Psoas muscle (tissue), 8 donors: Measurements from ENCODE around the gene FIZ1. TPM values are rescaled to one million over a fixed set of nuclear protein-coding genes. Genes with fewer than 3 reads are reported as not detected.
"Not testable (repeated sequence)": the region's sequence is repeated elsewhere in the genome, so short reads cannot be mapped to it uniquely, and the experiment has no call there.

Experiments
- ATAC-seq, 4 donors: fragments of 200-7000 bp; cut with Tn5 transposase; one replicate each; pipeline ENCODE4 v1.9.1; 2020; ENCODE audit warnings: moderate library complexity in 3 of 4, mild to moderate bottlenecking in 2 of 4
- DNase-seq, 2 donors: peaks; one replicate each; pipeline ENCODE4 v3.0.0-alpha.2; 2020
- H3K27ac ChIP-seq: fragments of 200-600 bp; one replicate; pipeline ENCODE4 v1.8.0; 2022
- H3K27me3 ChIP-seq, 3 donors: fragments of 200-600 bp in 1 of 3; one replicate each; pipeline versions ENCODE4 v1.6.1 to v1.8.0; 2013 to 2022; ENCODE audit warnings: low read length in 2 of 3, mild to moderate bottlenecking in 2 of 3, moderate library complexity in 1 of 3; ENCODE audit not compliant: insufficient read depth in 3 of 3
- H3K36me3 ChIP-seq, 2 donors: fragments of 200-600 bp in 1 of 2; one replicate each; pipeline versions ENCODE4 v1.6.1 to v1.8.0; 2013 to 2022; ENCODE audit warnings: low read depth in 1 of 2, mild to moderate bottlenecking in 1 of 2, moderate library complexity in 1 of 2; ENCODE audit not compliant: insufficient read depth in 1 of 2
- H3K4me1 ChIP-seq: fragments of 200-600 bp; one replicate; pipeline ENCODE4 v1.8.0; 2022
- H3K4me3 ChIP-seq: fragments of 200-600 bp; one replicate; pipeline ENCODE4 v1.8.0; 2022; ENCODE audit warnings: mild to moderate bottlenecking
- H3K9me3 ChIP-seq: fragments of 200-600 bp; one replicate; pipeline ENCODE4 v1.8.0; 2022
- CTCF ChIP-seq: fragments of 200-600 bp; IDR thresholded peaks from one replicate; pipeline ENCODE4 v1.8.0; 2022; ENCODE audit warnings: antibody characterized with exemption
- WGBS, 3 donors: extraction: QIAGEN DNeasy Blood & Tissue Kit; methylation state at CpG; one replicate each; pipeline versions ENCODE4 v1.1.6 to v1.1.7; 2013; 5-methylcytosine and 5-hydroxymethylcytosine counted together
- intact Hi-C, 2 donors: fragments of 100-400 bp; cut with DNase I; formaldehyde crosslinking; loops; one replicate each; pipeline versions ENCODE4 v1.11.0 to v1.14.2; 2022
- polyA plus RNA-seq, 3 donors: library from polyadenylated mRNA; stranded (reverse); fragments of 200-250 nt; gene quantifications; one replicate each; pipeline ENCODE4 v1.2.3, GENCODE V29; 2013
- total RNA-seq, 4 donors: library from RNA; stranded (reverse); fragmentation: NEBNext Ultra II Directional in 2 of 4; extraction: Animal tissue kit (Norgen Biotek cat#: 25700) in 2 of 4; gene quantifications; one replicate each; pipeline versions ENCODE4 v1.2.1 to v1.2.4, GENCODE V29; 2021 to 2023
- donor health status: healthy with polysubstance abuse.
- donor health status: DM: no; HTN: no; CAD: no; lungs with moderate emphysema.
- donor health status: Bipolar disorder and iron deficiency.
- donor health status: healthy.
- donor health status: DM: yes; HTN: yes; CAD: no.
- donor health status: DM: no; HTN: no; CAD: no.
- donor health status: DM: no; HTN: no; CAD: no.
- donor health status: DM: yes; HTN: yes; CAD: no.

The FIZ1 gene
- total and polyA plus RNA-seq, 7 donors, result 9.9 to 23.7 (median 11.5) TPM

DNA sequence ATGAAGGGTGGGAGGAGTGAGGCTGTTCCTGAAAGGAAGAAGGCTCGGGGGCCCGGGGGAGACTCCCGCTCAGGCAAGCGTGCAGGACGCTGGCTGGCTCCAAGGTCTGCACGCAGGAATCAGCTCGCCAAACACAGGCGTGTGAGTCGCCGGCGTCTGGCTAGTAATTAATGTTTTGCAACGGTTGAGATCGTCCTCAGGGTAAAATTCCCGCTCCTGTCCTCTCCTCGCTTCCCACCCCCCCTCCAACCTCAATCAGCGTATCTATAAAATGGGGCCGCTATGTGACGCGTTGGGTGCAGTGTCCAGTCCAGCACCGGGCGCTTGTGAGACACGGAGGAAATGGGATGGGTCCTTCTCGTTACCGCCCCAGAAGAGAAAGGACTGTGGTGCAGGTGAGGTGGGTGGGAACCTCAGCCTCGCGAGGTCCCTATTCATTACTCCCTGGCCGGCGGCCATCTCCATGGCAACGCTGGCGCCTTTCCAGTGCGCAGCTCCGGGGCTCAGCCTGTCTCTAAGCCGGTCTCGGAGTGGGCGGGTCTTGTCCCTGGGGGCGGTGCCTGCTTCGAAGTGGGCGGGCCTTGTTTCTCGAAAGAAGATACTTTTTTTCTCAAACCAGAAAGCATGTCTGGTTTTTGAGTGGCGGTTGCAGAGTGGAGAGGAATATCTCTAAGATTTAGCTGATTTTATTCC is 12.2 kb downstream of the FIZ1 start:
- intact Hi-C loops, result no loop called here
- Histone ChIP-seq H3K4me1 (peaks cover 15% of the 10 kb centered on the region), H3K27ac (peak overlapping the region; percentile 9), H3K27me3 (peaks cover 0 to 5% (median 0%) of the 10 kb centered on the region in 3 donors), H3K36me3 (peaks cover 0 to 5% of the 10 kb centered on the region in 2 donors), H3K4me3 (peak overlapping the region; percentile 64), H3K9me3 (no peaks in the 10 kb centered on the region)
- ATAC-seq (peak; percentile 85 to 92 (median 90)), DNase-seq (peak; percentile 93 to 96)
- no peak for TF ChIP-seq CTCF
- whole genome bisulfite sequencing, 3 donors, result 1% methylated on average over 37 to 40 of the region's 40 CpGs

- Histone ChIP-seq H3K36me3 (no peaks in the 10 kb centered on the region), H3K4me3 (peak overlapping the region; percentile 64), H3K27me3 (peaks cover 0 to 5% (median 0%) of the 10 kb centered on the region in 3 donors), H3K9me3 (no peaks in the 10 kb centered on the region), H3K4me1 (peaks cover 18% of the 10 kb centered on the region), H3K27ac (peak overlapping the region; percentile 16)
- peak; percentile 57 to 81 for DNase-seq
- no peak for TF ChIP-seq CTCF
- peak in 3 of 4 donors; percentile 21 to 43 (median 22) for ATAC-seq
- WGBS, 3 donors, result 3 to 8% (median 6%) methylated on average over 32 to 36 of the region's 36 CpGs
- intact Hi-C loops, result no loop called here
Observed at GRCh38 chr19:55585658-55586339, 13.5 kb downstream of the FIZ1 start.

- no peaks in the 10 kb centered on the region for H3K9me3 ChIP-seq
- peaks cover 18% of the 10 kb centered on the region for H3K4me1 ChIP-seq
- ATAC-seq, result no peak
- intact Hi-C loops, result no loop called here
- no peak overlapping the region for H3K4me3 ChIP-seq
- WGBS, 3 donors, result 91 to 95% (median 92%) methylated on average over 11 of the region's 11 CpGs
- no peak overlapping the region for H3K27ac ChIP-seq
- peaks cover 0 to 5% (median 0%) of the 10 kb centered on the region in 3 donors for H3K27me3 ChIP-seq
- no peak for TF ChIP-seq CTCF
- no peak for DNase-seq
- no peaks in the 10 kb centered on the region for H3K36me3 ChIP-seq
Observed at GRCh38 chr19:55584871-55585270, 14.4 kb downstream of the FIZ1 start.

DNA sequence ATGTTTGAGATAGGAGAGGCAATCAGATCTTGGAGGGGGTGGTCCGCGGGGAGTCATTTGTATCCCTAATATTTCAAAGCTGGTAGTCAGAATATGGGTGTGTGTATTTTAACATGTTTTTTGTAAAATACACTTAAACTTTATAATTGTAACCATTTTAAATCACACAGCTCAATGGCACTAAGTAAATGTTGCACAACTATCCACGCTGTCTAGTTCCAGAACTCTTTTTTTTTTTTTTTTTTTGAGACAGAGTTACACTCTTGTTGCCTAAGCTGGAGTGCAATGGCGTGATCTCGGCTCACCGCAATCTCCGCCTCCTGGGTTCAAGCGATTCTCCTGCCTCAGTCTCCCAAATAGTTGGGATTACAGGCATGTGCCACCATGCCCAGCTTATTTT is 15.4 kb downstream of the FIZ1 start:
- ATAC-seq, intact Hi-C loops, H3K27me3 ChIP-seq, H3K27ac ChIP-seq, DNase-seq, H3K4me3 ChIP-seq, H3K36me3 ChIP-seq, H3K9me3 ChIP-seq: not testable (repeated sequence)
- 70 to 78% (median 76%) methylated on average over 8 of the region's 8 CpGs for WGBS, 3 donors
- H3K4me1 ChIP-seq, result peaks cover 18% of the 10 kb centered on the region

GRCh38 chr19:55582284-55582683 is 17.0 kb downstream of the FIZ1 start:
- WGBS, 3 donors, result 66 to 78% (median 73%) methylated on average over 4 of the region's 4 CpGs
- Histone ChIP-seq H3K4me1 (peaks cover 18% of the 10 kb centered on the region), H3K36me3 (peaks cover 2 to 22% of the 10 kb centered on the region in 2 donors)
- H3K27me3 ChIP-seq, intact Hi-C loops, DNase-seq, ATAC-seq, H3K27ac ChIP-seq, H3K9me3 ChIP-seq, H3K4me3 ChIP-seq: not testable (repeated sequence)
